ENCODE data around the gene SLCO3A1.

The SLCO3A1 gene

DNA sequence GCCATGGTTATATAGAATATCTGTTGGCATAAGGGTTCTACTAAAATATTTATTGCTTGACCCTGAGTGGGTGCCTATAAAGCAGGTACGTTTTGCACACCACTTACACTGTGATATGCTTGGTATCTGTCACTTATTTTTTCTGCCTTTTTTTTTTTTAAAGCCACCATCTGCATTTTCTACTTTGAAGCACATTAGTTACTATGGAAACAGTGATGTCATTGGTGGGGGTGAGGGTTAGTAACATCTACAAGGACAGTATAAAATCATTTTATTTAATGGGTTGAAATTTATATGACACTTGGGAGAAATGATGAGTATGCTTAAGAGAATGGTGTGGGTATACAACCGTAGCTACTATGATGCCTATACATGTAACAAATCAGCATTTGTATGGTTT lies 25.6 kb downstream of the SLCO3A1 start:
- no peak for ATAC-seq (ENCODE audit: insufficient read depth, low read depth)
- no peak for TF ChIP-seq EZH2 (IDR thresholded peaks at IDR 0.05; ENCODE audit: borderline replicate concordance, low read depth, low read length, severe bottlenecking)
- no peak for TF ChIP-seq CTCF (IDR thresholded peaks at IDR 0.05; ENCODE audit: borderline replicate concordance, extremely low read depth, low read length, poor library complexity, severe bottlenecking)
- no peaks in the 10 kb centered on the region for H3K36me3 ChIP-seq (ENCODE audit: insufficient read depth, low read length)
- H3K4me3 ChIP-seq (ENCODE audit: low read depth in 1 of 2, low read length in 2 of 2) = no peak overlapping the region
- H3K9ac ChIP-seq (ENCODE audit: low read depth, low read length) = no peak overlapping the region
- H3K9me3 ChIP-seq (ENCODE audit: insufficient read depth, low read length, severe bottlenecking) = no peaks in the 10 kb centered on the region
- H3K27me3 ChIP-seq (ENCODE audit: insufficient read depth, low read length, poor library complexity) = no peaks in the 10 kb centered on the region
- no peak overlapping the region for H3K27ac ChIP-seq (ENCODE audit: low read length)
- H3K79me2 ChIP-seq (ENCODE audit: insufficient read depth, low read length) = no peaks in the 10 kb centered on the region
- H2AFZ ChIP-seq (ENCODE audit: low read depth, low read length) = no peak overlapping the region
- no peaks in the 10 kb centered on the region for H4K20me1 ChIP-seq (ENCODE audit: insufficient read depth, low read length)
- no peaks in the 10 kb centered on the region for H3K4me1 ChIP-seq (ENCODE audit: insufficient read depth, low read length)
- H3K4me2 ChIP-seq (ENCODE audit: insufficient read depth, low read length) = no peak overlapping the region
- no peak for DNase-seq

GRCh38 chr15:91880373-91880772 lies 26.9 kb downstream of the SLCO3A1 start:
- no peak overlapping the region for H3K4me2 ChIP-seq (ENCODE audit: insufficient read depth, low read length)
- no peaks in the 10 kb centered on the region for H3K27me3 ChIP-seq (ENCODE audit: insufficient read depth, low read length, poor library complexity)
- H2AFZ ChIP-seq (ENCODE audit: low read depth, low read length) = no peak overlapping the region
- TF ChIP-seq EZH2 (IDR thresholded peaks at IDR 0.05; ENCODE audit: borderline replicate concordance, low read depth, low read length, severe bottlenecking) (no peak), CTCF (IDR thresholded peaks at IDR 0.05; ENCODE audit: borderline replicate concordance, extremely low read depth, low read length, poor library complexity, severe bottlenecking) (no peak)
- no peaks in the 10 kb centered on the region for H3K4me1 ChIP-seq (ENCODE audit: insufficient read depth, low read length)
- H3K79me2 ChIP-seq (ENCODE audit: insufficient read depth, low read length) = no peaks in the 10 kb centered on the region
- no peaks in the 10 kb centered on the region for H3K9me3 ChIP-seq (ENCODE audit: insufficient read depth, low read length, severe bottlenecking)
- H3K36me3 ChIP-seq (ENCODE audit: insufficient read depth, low read length) = no peaks in the 10 kb centered on the region
- no peak overlapping the region for H3K27ac ChIP-seq (ENCODE audit: low read length)
- no peak overlapping the region for H3K9ac ChIP-seq (ENCODE audit: low read depth, low read length)
- no peaks in the 10 kb centered on the region for H4K20me1 ChIP-seq (ENCODE audit: insufficient read depth, low read length)
- H3K4me3 ChIP-seq (ENCODE audit: low read depth in 1 of 2, low read length in 2 of 2) = no peak overlapping the region
- ATAC-seq (ENCODE audit: insufficient read depth, low read depth) (no peak), DNase-seq (no peak)

- H3K36me3 ChIP-seq (ENCODE audit: insufficient read depth, low read length) = no peaks in the 10 kb centered on the region
- H3K27me3 ChIP-seq (ENCODE audit: insufficient read depth, low read length, poor library complexity) = no peaks in the 10 kb centered on the region
- no peak overlapping the region for H3K9ac ChIP-seq (ENCODE audit: low read depth, low read length)
- no peak overlapping the region for H3K4me2 ChIP-seq (ENCODE audit: insufficient read depth, low read length)
- H2AFZ ChIP-seq (ENCODE audit: low read depth, low read length) = no peak overlapping the region
- H3K4me1 ChIP-seq (ENCODE audit: insufficient read depth, low read length) = no peaks in the 10 kb centered on the region
- no peaks in the 10 kb centered on the region for H3K79me2 ChIP-seq (ENCODE audit: insufficient read depth, low read length)
- no peak overlapping the region for H3K4me3 ChIP-seq (ENCODE audit: low read depth in 1 of 2, low read length in 2 of 2)
- no peaks in the 10 kb centered on the region for H4K20me1 ChIP-seq (ENCODE audit: insufficient read depth, low read length)
- TF ChIP-seq EZH2 (IDR thresholded peaks at IDR 0.05; ENCODE audit: borderline replicate concordance, low read depth, low read length, severe bottlenecking) = no peak
- TF ChIP-seq CTCF (IDR thresholded peaks at IDR 0.05; ENCODE audit: borderline replicate concordance, extremely low read depth, low read length, poor library complexity, severe bottlenecking) = no peak
- DNase-seq = no peak
- H3K9me3 ChIP-seq (ENCODE audit: insufficient read depth, low read length, severe bottlenecking) = no peaks in the 10 kb centered on the region
- no peak for ATAC-seq (ENCODE audit: insufficient read depth, low read depth)
- no peak overlapping the region for H3K27ac ChIP-seq (ENCODE audit: low read length)
Observed at GRCh38 chr15:91881569-91882297, 28.2 kb downstream of the SLCO3A1 start.
